Measurements from ENCODE around the gene PITPNB. TPM values are rescaled to one million over a fixed set of nuclear protein-coding genes. Genes with fewer than 3 reads are reported as not detected.

Gene PITPNB
- total and polyA plus RNA-seq, 3 donors from 2014 or later, result 39.9 to 49.4 (median 41.9) TPM

- Histone ChIP-seq H3K36me3 (ENCODE audit: low read depth, missing control alignments) (no peaks in the 10 kb centered on the region), H3K27me3 (no peaks in the 10 kb centered on the region), H3K9me3 (no peaks in the 10 kb centered on the region), H3K27ac (no peak overlapping the region), H3K4me3 (no peak overlapping the region), H3K4me1 (peaks cover 11% of the 10 kb centered on the region)
- 88 to 96% methylated on average over 13 of the region's 13 CpGs for WGBS, 2 donors
- intact Hi-C loops (cut with DNase I; ENCODE audit: low total_unique reads), result no loop called here
- TF ChIP-seq CTCF (IDR thresholded peaks at IDR 0.05) (no peak), POLR2A (IDR thresholded peaks at IDR 0.05) (no peak)
- peak; percentile 11 for DNase-seq
These were observed 79.9 kb downstream of the PITPNB start for GRCh38 chr22:27839057-27839660.

- Histone ChIP-seq H3K4me1 (no peaks in the 10 kb centered on the region), H3K9me3 (no peaks in the 10 kb centered on the region), H3K27ac (no peak overlapping the region), H3K36me3 (ENCODE audit: low read depth, missing control alignments) (no peaks in the 10 kb centered on the region), H3K4me3 (no peak overlapping the region), H3K27me3 (no peaks in the 10 kb centered on the region)
- 88% methylated on average over 10 of the region's 10 CpGs for WGBS, 2 donors
- no peak for DNase-seq
- no peak for TF ChIP-seq POLR2A (IDR thresholded peaks at IDR 0.05)
- TF ChIP-seq CTCF (IDR thresholded peaks at IDR 0.05), result no peak
- intact Hi-C loops (cut with DNase I; ENCODE audit: low total_unique reads), result no loop called here
These were observed 82.9 kb downstream of the PITPNB start for GRCh38 chr22:27836181-27836580.

- TF ChIP-seq CTCF (IDR thresholded peaks at IDR 0.05) (no peak), POLR2A (IDR thresholded peaks at IDR 0.05) (no peak)
- H3K27ac ChIP-seq, result no peak overlapping the region
- H3K4me1 ChIP-seq, result no peaks in the 10 kb centered on the region
- intact Hi-C loops (cut with DNase I; ENCODE audit: low total_unique reads), result no loop called here
- H3K4me3 ChIP-seq, result no peak overlapping the region
- no peaks in the 10 kb centered on the region for H3K36me3 ChIP-seq (ENCODE audit: low read depth, missing control alignments)
- no peaks in the 10 kb centered on the region for H3K9me3 ChIP-seq
- WGBS, 2 donors, result 84 to 85% methylated on average over 6 of the region's 6 CpGs
- DNase-seq, result no peak
- no peaks in the 10 kb centered on the region for H3K27me3 ChIP-seq
These were observed 83.6 kb downstream of the PITPNB start for GRCh38 chr22:27835446-27835845.

GRCh38 chr22:27834364-27835185, 84.5 kb downstream of the PITPNB start:
- intact Hi-C loops (cut with DNase I; ENCODE audit: low total_unique reads), result no loop called here
- DNase-seq, result no peak
- 91 to 94% methylated on average over 17 to 20 of the region's 20 CpGs for WGBS, 2 donors
- TF ChIP-seq CTCF (IDR thresholded peaks at IDR 0.05) (no peak), POLR2A (IDR thresholded peaks at IDR 0.05) (no peak)
- Histone ChIP-seq H3K27me3 (no peaks in the 10 kb centered on the region), H3K4me3 (no peak overlapping the region), H3K27ac (no peak overlapping the region), H3K36me3 (ENCODE audit: low read depth, missing control alignments) (no peaks in the 10 kb centered on the region), H3K9me3 (no peaks in the 10 kb centered on the region), H3K4me1 (no peaks in the 10 kb centered on the region)

Measured in testis (tissue), 3 donors.